B cell (primary cell): ENCODE results near the gene SNX24.

Experiments used
- CTCF ChIP-seq: fragments of 200-600 bp; IDR thresholded peaks from one replicate; pipeline ENCODE4 v1.8.0; 2022; ENCODE audit warnings: antibody characterized with exemption, mild to moderate bottlenecking
- EZH2 ChIP-seq: IDR thresholded peaks from 2 replicates; pipeline ENCODE4 v1.6.1; 2012; ENCODE audit warnings: borderline replicate concordance, low read depth, mild to moderate bottlenecking, moderate library complexity, low read length; ENCODE audit not compliant: insufficient read depth, poor library complexity, severe bottlenecking

- no peak for TF ChIP-seq CTCF
- no peak for TF ChIP-seq EZH2
Observed at GRCh38 chr5:122943050-122943698, 97.8 kb downstream of the SNX24 start.
